Activated CD4-positive, CD25-positive, alpha-beta regulatory T cell treated with anti-CD3 and anti-CD28 coated beads, Interleukin-2, amount 50 U/mL, for 24 hours (primary cell): ENCODE measurements around the gene UBTD1.
"Not testable (repeated sequence)": the region's sequence is repeated elsewhere in the genome, so short reads cannot be mapped to it uniquely, and the experiment has no call there.

Experiments used
- ATAC-seq, 2 donors: fragments of 150-1000 bp; cut with Tn5 transposase; one replicate each; pipeline ENCODE4 v1.10.0; 2021; ENCODE audit warnings: mild to moderate bottlenecking in 1 of 2, moderate library complexity in 1 of 2

Gene UBTD1

GRCh38 chr10:97567891-97568290 is 69.2 kb downstream of the UBTD1 start:
- no peak for ATAC-seq

GRCh38 chr10:97570146-97570788 is 71.5 kb downstream of the UBTD1 start:
- no peak for ATAC-seq

GRCh38 chr10:97570789-97571471 is 72.2 kb downstream of the UBTD1 start:
- no peak for ATAC-seq

- ATAC-seq = no peak
Observed at GRCh38 chr10:97571622-97572021, 72.9 kb downstream of the UBTD1 start.

- peak in 1 of 2 donors; percentile 69 for ATAC-seq
Observed at GRCh38 chr10:97572214-97572989, 73.7 kb downstream of the UBTD1 start, which contains the start of gene ANKRD2. Gene ANKRD2, plus strand, starts transcription at chr10:97572779. Its CDS starts 10 bp downstream, at chr10:97572789.

GRCh38 chr10:97573021-97573420 is 74.3 kb downstream of the UBTD1 start:
- no peak for ATAC-seq

GRCh38 chr10:97573672-97574071 is 74.9 kb downstream of the UBTD1 start:
- ATAC-seq = no peak

- no peak for ATAC-seq
Observed at GRCh38 chr10:97574374-97575126, 75.8 kb downstream of the UBTD1 start.

GRCh38 chr10:97575127-97575668 is 76.5 kb downstream of the UBTD1 start:
- ATAC-seq = no peak

GRCh38 chr10:97576487-97576886 is 77.8 kb downstream of the UBTD1 start:
- not testable (repeated sequence) for ATAC-seq

- ATAC-seq = no peak
Observed at GRCh38 chr10:97577701-97578100, 79.0 kb downstream of the UBTD1 start.

GRCh38 chr10:97578171-97578844 is 79.6 kb downstream of the UBTD1 start:
- no peak for ATAC-seq

GRCh38 chr10:97580421-97581367 is 82.0 kb downstream of the UBTD1 start:
- no peak for ATAC-seq

- no peak for ATAC-seq
Observed at GRCh38 chr10:97582169-97582568, 83.4 kb downstream of the UBTD1 start.

GRCh38 chr10:97583476-97583875 is 84.8 kb downstream of the UBTD1 start:
- no peak for ATAC-seq

GRCh38 chr10:97584060-97584797 is 85.5 kb downstream of the UBTD1 start, which contains the start of gene HOGA1:
Gene HOGA1, plus strand, starts transcription at chr10:97584389. Its CDS starts 315 bp downstream, at chr10:97584704.
- no peak for ATAC-seq

- no peak for ATAC-seq
Observed at GRCh38 chr10:97584798-97585438, 86.2 kb downstream of the UBTD1 start.

- ATAC-seq = no peak
Observed at GRCh38 chr10:97585439-97585811, 86.7 kb downstream of the UBTD1 start.

- no peak for ATAC-seq
Observed at GRCh38 chr10:97587183-97587582, 88.5 kb downstream of the UBTD1 start.
